AG08396 (cell line): ENCODE data around the gene CABP4.
"Not testable (repeated sequence)": the region's sequence is repeated elsewhere in the genome, so short reads cannot be mapped to it uniquely, and the experiment has no call there.

Experiments
- DNase-seq: peaks from one replicate; pipeline ENCODE4 v3.0.0; 2012; ENCODE audit warnings: low spot score, mixed read lengths

Gene CABP4

GRCh38 chr11:67419325-67420049, 35.7 kb upstream of the CABP4 start:
- DNase-seq: no peak

DNA sequence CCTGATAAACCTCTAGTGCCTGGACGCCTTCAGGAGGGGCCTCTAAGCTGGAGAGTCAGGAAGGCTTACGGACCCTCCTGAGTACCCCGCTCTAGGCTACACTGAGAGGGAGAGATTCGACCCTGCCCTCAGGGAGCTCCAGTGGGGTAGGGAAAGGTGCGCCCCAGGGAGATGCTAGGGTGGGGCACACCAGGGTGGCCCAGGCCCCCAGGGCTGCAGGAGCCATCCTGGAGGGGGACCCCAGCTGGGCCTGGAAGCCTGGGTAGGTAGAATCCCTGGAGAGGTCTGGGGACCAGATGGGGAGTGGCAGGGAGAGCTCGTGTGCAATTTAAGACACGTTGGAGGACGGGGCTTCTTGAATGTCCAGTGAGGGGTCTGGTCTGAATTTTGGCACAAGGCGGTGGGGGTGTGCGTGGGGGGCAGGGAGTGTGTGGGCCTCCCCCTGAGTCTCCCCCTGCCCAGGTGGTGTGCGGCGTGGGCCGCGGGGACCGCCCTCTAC, 35.0 kb upstream of the CABP4 start:
- no peak for DNase-seq

DNA sequence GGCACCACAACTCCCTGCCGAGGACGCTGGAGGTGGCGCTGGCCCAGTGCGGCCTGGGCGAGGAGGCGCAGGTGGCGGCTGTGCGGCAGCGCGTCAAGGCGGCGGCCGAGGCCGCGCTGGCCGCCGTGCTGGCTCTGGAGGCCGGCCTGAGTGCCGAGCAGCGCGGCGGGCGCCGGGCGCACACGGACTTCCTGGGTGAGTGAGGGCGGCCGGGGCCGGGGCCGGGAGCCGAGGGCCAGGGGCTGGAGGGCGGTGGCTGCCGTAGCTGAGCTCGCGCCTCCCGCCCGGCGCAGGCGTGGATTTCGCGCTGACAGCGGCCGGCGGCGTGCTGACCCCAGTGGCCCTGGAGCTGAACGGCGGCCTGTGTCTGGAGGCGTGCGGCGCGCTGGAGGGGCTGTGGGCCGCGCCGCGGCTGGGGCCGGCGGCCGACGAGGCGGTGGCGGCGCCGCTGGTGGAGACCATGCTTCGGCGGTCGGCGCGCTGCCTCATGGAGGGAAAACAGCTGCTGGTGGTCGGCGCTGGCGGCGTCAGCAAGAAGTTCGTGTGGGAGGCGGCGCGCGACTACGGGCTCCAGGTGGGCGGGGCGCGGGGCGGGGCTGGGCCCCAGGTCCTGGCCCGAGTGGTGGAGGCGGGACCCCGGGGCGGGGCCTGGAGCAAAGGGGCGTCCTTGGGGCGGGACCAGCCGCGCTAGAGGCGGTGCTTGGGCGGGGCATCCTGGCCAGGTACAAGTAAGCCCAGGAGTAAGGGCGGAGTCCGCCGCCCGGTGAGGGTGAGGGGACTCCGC, 34.3 kb upstream of the CABP4 start:
- peak; percentile 99 for DNase-seq

- DNase-seq: no peak
Measured at GRCh38 chr11:67421430-67422031, 33.6 kb upstream of the CABP4 start.

- no peak for DNase-seq
Measured at GRCh38 chr11:67422891-67423290, 32.3 kb upstream of the CABP4 start.

DNA sequence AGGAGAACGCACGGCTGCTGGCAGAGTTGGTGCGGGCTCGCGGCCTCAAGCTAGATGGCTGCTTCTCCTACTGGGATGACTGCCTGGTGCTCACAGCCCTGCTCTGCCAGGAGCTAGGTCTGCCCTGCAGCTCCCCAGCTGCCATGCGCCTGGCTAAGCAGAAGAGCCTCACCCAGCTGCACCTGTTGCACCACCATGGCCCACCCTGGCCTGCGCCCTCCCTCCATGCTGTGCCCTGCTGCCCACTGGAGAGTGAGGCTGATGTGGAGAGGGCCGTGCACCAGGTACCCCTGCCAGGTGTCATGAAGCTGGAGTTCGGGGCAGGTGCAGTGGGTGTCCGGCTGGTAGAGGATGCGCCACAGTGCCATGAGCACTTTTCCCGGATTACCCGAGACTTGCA, 31.7 kb upstream of the CABP4 start:
- DNase-seq: no peak

DNA sequence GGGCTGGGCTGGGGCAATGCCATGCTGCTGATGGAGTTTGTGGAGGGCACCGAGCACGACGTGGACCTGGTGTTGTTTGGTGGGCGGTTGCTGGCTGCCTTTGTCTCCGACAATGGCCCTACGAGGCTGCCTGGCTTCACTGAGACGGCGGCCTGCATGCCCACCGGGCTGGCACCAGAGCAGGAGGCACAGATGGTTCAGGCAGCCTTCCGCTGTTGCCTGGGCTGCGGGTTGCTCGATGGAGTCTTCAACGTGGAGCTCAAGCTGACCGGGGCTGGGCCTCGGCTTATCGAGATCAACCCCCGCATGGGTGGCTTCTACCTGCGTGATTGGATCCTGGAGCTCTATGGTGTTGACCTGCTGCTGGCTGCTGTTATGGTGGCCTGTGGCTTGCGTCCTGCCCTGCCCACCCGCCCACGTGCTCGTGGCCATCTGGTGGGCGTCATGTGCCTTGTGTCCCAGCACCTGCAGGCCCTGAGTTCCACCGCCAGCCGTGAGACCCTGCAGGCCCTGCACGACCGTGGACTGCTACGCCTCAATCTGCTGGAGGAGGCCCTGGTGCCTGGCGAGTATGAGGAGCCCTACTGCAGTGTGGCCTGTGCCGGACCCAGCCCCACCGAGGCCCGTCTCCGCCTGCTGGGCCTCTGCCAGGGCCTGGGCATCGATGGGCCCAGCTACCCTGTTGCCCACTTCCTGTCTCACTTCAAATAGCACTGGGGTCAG, 31.1 kb upstream of the CABP4 start:
- DNase-seq: no peak

- not testable (repeated sequence) for DNase-seq
Measured at GRCh38 chr11:67427364-67427859, 27.7 kb upstream of the CABP4 start.

GRCh38 chr11:67428052-67429001, 26.8 kb upstream of the CABP4 start, which contains the start of gene RPS6KB2:
RPS6KB2 (plus strand) TSS chr11:67428494; CDS start chr11:67428546, 52 bp downstream.
- DNase-seq: peak; percentile 100

- no peak for DNase-seq
Measured at GRCh38 chr11:67429038-67429668, 26.0 kb upstream of the CABP4 start.

DNA sequence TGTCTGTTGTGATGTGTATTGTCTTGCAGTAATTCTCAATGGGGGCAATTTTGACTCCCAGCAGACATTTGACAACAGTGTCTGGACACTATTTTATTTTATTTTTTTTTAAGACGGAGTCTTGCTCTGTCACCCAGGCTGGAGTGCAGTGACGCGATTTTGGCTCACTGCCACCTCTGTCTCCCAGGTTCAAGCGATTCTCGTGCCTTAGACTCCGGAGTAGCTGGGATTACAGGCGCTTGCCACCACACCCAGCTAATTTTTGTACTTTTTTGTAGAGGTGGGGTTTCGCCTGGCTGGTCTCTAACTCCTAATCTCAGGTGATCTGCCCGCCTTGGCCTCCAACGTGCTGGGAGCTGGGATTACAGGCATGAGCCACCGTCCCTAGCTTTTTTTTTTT, 25.4 kb upstream of the CABP4 start:
- no peak for DNase-seq

DNA sequence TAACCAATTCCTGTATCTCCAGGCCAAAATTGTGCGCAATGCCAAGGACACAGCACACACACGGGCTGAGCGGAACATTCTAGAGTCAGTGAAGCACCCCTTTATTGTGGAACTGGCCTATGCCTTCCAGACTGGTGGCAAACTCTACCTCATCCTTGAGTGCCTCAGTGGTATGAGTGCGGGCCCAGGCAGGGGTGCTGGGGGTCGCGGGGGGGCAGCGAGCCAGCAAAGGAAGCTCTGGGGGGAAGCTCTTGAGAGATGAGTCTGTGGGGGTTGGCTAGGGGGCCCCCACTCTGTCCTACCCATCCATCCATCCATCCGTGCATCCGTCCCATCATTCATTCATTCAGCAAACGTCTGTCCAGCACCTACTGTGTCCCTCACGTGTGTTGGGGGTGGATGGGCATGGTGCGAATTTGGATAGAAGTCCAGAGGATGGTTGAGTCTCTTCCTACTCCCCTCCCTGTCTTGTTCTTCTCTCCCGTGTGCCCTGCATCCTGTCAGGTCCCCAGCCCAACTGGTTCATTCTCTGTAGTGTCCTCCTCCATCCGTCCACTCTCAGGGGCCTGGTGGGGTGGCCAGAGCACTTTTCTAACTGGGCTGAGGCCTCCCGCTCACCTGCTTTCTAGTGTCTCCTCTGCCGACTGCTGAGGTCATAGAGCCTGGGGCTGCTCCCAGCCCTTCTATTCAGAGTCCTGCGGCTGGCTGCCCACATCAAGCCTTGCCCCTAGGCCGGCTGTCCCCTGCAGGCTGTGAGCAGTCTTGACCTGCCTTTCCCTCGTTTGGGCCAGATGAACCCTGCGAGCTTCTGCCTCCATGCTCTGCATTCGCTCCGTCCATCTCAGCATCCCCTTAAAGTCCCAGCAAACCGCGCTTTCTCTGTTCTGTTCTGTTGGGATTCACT, 23.6 kb upstream of the CABP4 start:
- DNase-seq: no peak

DNA sequence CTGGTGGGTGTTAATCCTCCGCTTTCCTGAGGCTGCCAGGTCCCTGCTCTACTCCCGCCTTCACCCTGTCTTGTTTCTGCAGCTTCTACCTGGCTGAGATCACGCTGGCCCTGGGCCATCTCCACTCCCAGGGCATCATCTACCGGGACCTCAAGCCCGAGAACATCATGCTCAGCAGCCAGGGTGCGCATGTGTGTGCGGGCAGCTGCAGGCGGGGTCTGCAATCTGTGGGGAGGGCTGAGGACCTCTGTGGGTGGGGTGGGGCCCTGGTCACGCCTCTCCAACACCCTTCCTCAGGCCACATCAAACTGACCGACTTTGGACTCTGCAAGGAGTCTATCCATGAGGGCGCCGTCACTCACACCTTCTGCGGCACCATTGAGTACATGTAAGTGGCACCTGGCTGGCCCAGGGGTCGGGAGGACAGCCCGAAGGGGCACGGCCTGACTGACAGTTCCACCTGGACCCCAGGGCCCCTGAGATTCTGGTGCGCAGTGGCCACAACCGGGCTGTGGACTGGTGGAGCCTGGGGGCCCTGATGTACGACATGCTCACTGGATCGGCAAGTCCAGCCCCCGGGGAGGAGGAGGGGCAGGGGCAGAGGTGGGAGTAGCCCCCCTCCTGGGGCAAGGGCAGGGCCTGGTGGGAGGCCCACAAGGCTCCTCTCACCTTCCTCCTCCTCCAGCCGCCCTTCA, 22.4 kb upstream of the CABP4 start:
- DNase-seq: no peak

DNA sequence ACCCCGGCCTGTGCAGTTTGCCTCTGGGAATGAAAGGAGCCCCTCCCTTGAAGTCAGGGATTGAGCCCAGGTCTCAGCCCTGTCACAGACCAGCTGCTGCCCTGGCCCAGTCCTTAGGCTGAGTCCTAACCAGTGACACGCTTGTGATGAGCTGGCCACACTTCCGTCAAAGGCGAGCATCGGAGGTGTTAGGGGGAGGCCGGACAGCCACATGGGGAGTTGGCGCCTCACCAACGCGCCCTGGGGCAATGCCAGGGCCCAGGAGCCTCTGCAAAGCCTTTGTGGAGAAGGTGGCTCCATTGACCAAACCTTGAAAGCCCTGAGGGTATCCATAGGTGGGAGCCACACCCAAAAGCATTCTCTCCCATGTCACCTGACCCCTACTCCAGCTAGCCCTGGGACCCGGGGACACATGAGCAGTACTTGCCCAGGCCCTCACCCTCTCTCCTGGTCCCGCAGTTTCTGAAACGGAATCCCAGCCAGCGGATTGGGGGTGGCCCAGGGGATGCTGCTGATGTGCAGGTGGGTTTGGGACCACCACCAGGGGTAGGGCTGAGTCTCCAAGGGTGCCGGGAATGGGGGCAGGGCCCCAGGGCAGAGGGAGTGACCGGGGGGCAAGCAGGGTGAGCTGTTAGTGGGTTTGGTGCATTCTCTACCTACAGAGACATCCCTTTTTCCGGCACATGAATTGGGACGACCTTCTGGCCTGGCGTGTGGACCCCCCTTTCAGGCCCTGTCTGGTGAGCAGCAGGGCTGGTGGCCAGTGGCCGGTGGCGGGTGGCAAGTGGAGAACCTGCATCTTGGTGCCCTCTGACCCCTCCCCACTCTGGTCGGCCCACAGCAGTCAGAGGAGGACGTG, 21.4 kb upstream of the CABP4 start:
- DNase-seq: no peak

DNA sequence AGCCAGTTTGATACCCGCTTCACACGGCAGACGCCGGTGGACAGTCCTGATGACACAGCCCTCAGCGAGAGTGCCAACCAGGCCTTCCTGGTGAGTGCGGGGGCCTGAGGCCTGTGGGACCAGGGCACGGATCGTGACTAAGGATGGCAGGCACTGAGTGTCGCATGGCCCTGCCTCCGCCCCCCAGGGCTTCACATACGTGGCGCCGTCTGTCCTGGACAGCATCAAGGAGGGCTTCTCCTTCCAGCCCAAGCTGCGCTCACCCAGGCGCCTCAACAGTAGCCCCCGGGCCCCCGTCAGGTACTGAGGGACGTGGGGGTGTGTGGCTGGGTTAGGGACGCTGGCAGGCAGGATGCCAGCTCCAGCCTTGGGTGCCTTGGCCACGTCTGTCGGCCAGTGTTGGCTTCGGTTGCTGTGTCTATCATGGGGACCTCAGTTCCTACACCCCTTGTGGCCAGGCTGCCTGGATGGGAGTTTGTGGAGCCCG, 20.7 kb upstream of the CABP4 start:
- no peak for DNase-seq

GRCh38 chr11:67435031-67435726, 20.0 kb upstream of the CABP4 start:
- DNase-seq: no peak
